GM10266 (cell line): ENCODE data around the gene ACAN.

Experiments
- DNase-seq: peaks from one replicate; pipeline ENCODE4 v3.0.0; 2012; ENCODE audit errors: extremely low spot score
- TF ChIP-seq, protein P1 (sequence below): IDR thresholded peaks from 2 replicates; pipeline ENCODE4 v1.5.1; 2012; ENCODE audit warnings: mild to moderate bottlenecking, low read depth; ENCODE audit not compliant: control insufficient read depth, insufficient read depth; ENCODE audit errors: missing control alignments

ACAN gene

DNA sequence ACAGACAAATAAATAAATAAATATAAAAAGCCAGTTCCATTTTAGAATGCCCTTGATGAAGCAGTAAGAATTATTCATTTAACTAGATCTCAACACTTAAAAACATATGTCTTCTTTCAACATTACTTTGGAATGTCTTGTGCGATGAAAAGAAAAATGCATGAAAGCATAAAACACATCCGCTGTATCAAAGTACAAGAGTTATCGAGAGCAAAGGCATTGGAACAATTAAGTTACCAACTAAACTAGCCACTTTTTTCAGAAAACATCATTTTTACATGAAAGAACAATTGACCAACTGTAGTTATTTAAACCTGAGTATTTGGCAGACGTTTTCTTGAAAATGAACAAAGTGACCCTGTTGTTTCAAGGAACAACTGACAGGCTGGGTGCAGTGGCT is 27.5 kb upstream of the ACAN start:
- no peak for DNase-seq
- TF ChIP-seq, protein P1, sequence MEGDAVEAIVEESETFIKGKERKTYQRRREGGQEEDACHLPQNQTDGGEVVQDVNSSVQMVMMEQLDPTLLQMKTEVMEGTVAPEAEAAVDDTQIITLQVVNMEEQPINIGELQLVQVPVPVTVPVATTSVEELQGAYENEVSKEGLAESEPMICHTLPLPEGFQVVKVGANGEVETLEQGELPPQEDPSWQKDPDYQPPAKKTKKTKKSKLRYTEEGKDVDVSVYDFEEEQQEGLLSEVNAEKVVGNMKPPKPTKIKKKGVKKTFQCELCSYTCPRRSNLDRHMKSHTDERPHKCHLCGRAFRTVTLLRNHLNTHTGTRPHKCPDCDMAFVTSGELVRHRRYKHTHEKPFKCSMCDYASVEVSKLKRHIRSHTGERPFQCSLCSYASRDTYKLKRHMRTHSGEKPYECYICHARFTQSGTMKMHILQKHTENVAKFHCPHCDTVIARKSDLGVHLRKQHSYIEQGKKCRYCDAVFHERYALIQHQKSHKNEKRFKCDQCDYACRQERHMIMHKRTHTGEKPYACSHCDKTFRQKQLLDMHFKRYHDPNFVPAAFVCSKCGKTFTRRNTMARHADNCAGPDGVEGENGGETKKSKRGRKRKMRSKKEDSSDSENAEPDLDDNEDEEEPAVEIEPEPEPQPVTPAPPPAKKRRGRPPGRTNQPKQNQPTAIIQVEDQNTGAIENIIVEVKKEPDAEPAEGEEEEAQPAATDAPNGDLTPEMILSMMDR = no peak

DNA sequence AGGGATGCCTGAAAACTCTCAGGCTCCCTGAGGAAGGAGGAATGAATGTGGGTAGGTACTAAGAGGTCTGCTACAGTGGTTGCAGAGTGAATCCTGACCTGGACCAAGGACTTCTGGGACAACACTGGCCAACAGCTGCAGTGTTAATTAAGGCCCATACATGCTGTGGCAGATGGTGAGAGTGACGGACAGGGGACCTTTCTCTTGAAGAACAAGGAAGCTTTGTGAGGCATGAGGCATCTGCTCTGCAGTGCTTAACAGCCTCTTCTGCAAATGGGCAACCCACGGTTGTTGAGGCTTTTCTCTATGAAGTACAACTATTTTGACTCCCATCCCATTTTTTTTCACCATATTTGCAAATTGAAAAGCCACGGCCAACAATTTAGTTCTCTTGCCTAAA is 26.6 kb upstream of the ACAN start:
- TF ChIP-seq, protein P1 = no peak
- no peak for DNase-seq

DNA sequence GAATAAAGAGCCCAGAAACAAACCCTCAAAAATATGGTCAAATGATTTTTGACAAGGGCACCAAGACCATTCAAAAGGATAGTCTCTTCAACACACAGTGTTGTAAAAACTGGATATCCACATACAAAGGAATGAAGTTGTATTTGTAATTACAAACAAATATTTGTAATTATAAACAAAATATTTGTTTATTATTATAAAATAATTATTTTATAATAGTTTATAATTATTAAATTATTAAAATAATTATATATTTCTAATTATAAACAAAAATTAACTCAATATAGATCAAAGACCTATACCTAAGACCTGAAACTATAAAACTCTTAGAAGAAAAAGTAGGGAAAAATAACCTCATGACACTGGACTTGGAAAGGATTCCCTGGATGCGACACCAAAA is 23.3 kb upstream of the ACAN start:
- TF ChIP-seq, protein P1 = no peak

DNA sequence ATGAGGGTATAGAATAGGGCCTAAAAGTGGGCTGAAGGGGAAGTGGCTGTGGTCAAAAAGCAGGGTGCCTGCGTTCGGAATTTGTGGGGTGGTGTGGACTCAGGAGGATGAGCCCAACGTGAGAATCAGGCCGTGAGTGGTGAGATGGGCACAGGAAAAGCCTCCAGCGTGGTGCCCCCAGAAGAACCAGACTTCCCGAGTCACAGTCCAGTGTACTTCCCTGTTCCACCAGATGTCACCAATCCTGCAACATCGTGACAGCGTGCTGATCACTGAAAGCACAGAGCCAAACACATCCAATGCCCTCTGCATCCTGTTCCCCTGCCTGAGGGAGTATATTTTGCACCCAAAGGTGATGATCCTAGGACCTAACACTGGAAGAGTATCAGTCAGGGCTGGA is 20.8 kb upstream of the ACAN start:
- TF ChIP-seq, protein P1 = no peak
- no peak for DNase-seq

More for the DNA sequence above, 23.3 kb upstream of the ACAN start:
- DNase-seq = no peak

DNA sequence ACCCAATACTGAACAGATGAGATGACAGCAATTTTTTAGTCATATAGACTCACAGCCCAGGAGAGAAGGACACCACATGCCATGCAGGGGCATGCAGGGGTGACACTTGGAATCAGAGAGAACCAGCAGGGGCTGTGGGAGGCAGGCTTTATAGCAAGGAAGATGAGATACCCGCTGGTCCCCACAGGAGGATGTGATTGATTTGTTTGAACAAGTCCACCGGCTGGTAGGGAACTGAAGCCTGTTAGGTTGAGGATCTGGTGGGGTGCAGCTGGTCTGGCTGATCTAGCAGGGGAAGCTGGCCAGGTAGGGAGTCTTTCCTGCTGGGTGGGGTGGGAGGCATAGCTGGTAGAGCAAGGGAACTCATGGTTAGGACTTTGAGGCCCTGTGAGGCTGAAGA is 18.0 kb upstream of the ACAN start:
- DNase-seq = no peak
- TF ChIP-seq, protein P1 = no peak

DNA sequence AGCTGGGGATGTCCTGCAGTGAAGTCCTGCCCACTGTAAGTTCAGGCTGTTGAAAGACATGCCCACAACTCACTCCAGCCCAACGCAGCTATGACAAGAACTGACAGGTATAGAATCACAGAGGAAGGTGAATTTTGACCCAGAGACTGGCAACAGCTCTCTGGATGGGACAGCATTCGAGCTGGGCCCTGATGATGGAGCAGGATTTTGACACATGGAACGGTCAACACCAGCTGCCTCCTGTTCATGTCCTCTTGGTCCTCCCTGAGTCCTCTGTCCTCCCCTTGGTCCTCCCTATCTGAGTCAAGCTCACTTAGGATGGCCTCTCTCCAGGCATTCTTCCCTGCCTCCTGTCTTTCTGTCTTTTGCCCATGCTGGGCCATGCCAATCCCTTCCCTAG is 15.2 kb upstream of the ACAN start:
- TF ChIP-seq, protein P1 = no peak
- no peak for DNase-seq

DNA sequence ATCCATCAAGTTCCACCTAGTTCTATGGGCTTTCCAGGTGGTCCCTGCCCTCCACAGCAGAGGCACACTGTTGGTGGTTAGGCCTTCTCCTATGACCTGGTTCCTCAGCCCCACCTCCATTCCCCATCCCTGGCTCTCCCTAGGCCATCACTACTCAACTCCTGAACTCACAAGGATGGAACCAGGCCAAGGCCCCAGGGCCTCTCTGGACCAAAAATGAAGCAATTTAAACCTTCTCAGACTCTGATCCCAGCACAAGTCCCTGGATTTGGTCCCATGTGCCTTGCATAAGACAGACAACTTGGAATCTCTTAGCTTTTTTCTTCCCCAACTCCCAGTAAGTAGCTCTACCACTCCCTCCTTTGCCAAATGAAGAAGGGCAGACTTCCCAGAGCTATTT is 14.4 kb upstream of the ACAN start:
- TF ChIP-seq, protein P1 = no peak
- DNase-seq = no peak
